K562 (cell line): ENCODE data around the gene MRPL16. TPM values are rescaled to one million over a fixed set of nuclear protein-coding genes. Genes with fewer than 3 reads are reported as not detected.

Experiments used
- FOXA1 ChIP-seq: fragments of 450-650 bp; IDR thresholded peaks from 2 replicates; pipeline ENCODE4 v1.6.1; 2016; ENCODE audit warnings: mild to moderate bottlenecking, borderline replicate concordance
- GATAD2A ChIP-seq: fragments of 450-650 bp; IDR thresholded peaks from 2 replicates; pipeline ENCODE4 v1.6.1; 2017
- HDAC3 ChIP-seq: fragments of 450-650 bp; IDR thresholded peaks from 2 replicates; pipeline ENCODE4 v1.6.1; 2018; ENCODE audit warnings: borderline replicate concordance, mild to moderate bottlenecking, moderate library complexity; ENCODE audit not compliant: partially characterized antibody
- MTA3 ChIP-seq: fragments of 450-650 bp; formaldehyde crosslinking; IDR thresholded peaks from 2 replicates; pipeline ENCODE4 v1.6.1; 2017; ENCODE audit warnings: mild to moderate bottlenecking, borderline replicate concordance
- MYNN ChIP-seq, 2 experiments: sonication (generic); formaldehyde crosslinking in 1 of 2; IDR thresholded peaks; 2 replicates each; pipeline versions ENCODE4 v1.5.0 to v1.6.1; 2016 to 2020; ENCODE audit warnings: antibody characterized with exemption in 1 of 2, missing genetic modification reagents in 1 of 2
- OTX1 ChIP-seq: fragments of 450-650 bp; formaldehyde crosslinking; IDR thresholded peaks from 2 replicates; pipeline ENCODE4 v1.4.0; 2022; ENCODE audit warnings: mild to moderate bottlenecking
- PML ChIP-seq: IDR thresholded peaks from 2 replicates; pipeline ENCODE4 v1.6.1; 2012; ENCODE audit warnings: low read length, inconsistent platforms
- SMARCE1 ChIP-seq: fragments of 450-650 bp; IDR thresholded peaks from 2 replicates; pipeline ENCODE4 v1.7.1; 2016; ENCODE audit warnings: mild to moderate bottlenecking
- TAL1 ChIP-seq: fragments of 450-650 bp; IDR thresholded peaks from 2 replicates; pipeline ENCODE4 v1.6.1; 2016; ENCODE audit warnings: mild to moderate bottlenecking
- ZFPM2 ChIP-seq: fragments of 250-450 bp; sonication (Bioruptor Pico); IDR thresholded peaks from 2 replicates; pipeline ENCODE4 v1.5.1; 2022; ENCODE audit warnings: mild to moderate bottlenecking
- ZNF165 ChIP-seq: fragments of 250-450 bp; sonication (Bioruptor Pico); IDR thresholded peaks from 2 replicates; pipeline ENCODE4 v1.4.0; 2020; ENCODE audit warnings: borderline replicate concordance
- ZNF384 ChIP-seq: IDR thresholded peaks from 2 replicates; pipeline ENCODE4 v1.6.1; 2012; ENCODE audit warnings: low read depth, low read length, improper control_type of control experiment
- ZNF407 ChIP-seq: fragments of 450-650 bp; IDR thresholded peaks from 2 replicates; pipeline ENCODE4 v1.6.1; 2016; ENCODE audit warnings: low read depth
- ZNF644 ChIP-seq: fragments of 200-800 bp; sonication (Bioruptor generic); IDR thresholded peaks from 2 replicates; pipeline ENCODE4 v1.6.1; 2016; ENCODE audit warnings: low read depth, missing genetic modification characterization, missing compliant biosample characterization
- polyA plus RNA-seq, 8 experiments: library from polyadenylated mRNA; depleted of rRNA in 4 of 8; stranded (reverse) in 5 of 8; unstranded in 3 of 8; fragments of >200 nt; fragmentation: Nextera tagmentation in 2 of 8; fragmentation: Illumina TruSeq in 1 of 8; extraction: Ambion mirVana in 2 of 8; extraction: Trizol in 1 of 8; gene quantifications; 2 replicates each; pipeline versions ENCODE4 v1.2.1 to v1.2.3, GENCODE V29; 2011 to 2014; ENCODE audit warnings: inconsistent platforms in 1 of 8, missing spikeins in 1 of 8
- total RNA-seq, 7 experiments: library from RNA; depleted of rRNA in 6 of 7; stranded (reverse); fragments of >200 nt in 6 of 7; fragmentation: Illumina TruSeq in 2 of 7; extraction: Trizol in 2 of 7; gene quantifications; 2 replicates each; pipeline versions ENCODE4 v1.2.1 to v1.2.3, GENCODE V29; 2011 to 2021; ENCODE audit warnings: low replicate concordance in 1 of 7
- TF ChIP-seq, protein P1 (sequence below): fragments of 200-800 bp; sonication (Bioruptor generic); IDR thresholded peaks from 2 replicates; pipeline ENCODE4 v1.6.1; 2017; ENCODE audit warnings: missing genetic modification characterization, missing compliant biosample characterization
- TF ChIP-seq, protein P2 (sequence below): IDR thresholded peaks from 2 replicates; pipeline ENCODE4 v1.6.1; 2012; ENCODE audit warnings: low read depth, low read length, improper control_type of control experiment, borderline replicate concordance

The MRPL16 gene
- total and polyA plus RNA-seq, 9 of the 15 experiments (the other 6 are each of a cell fraction or from before 2014, with no cell fraction given), result 63.3 to 209 (median 157) TPM

DNA sequence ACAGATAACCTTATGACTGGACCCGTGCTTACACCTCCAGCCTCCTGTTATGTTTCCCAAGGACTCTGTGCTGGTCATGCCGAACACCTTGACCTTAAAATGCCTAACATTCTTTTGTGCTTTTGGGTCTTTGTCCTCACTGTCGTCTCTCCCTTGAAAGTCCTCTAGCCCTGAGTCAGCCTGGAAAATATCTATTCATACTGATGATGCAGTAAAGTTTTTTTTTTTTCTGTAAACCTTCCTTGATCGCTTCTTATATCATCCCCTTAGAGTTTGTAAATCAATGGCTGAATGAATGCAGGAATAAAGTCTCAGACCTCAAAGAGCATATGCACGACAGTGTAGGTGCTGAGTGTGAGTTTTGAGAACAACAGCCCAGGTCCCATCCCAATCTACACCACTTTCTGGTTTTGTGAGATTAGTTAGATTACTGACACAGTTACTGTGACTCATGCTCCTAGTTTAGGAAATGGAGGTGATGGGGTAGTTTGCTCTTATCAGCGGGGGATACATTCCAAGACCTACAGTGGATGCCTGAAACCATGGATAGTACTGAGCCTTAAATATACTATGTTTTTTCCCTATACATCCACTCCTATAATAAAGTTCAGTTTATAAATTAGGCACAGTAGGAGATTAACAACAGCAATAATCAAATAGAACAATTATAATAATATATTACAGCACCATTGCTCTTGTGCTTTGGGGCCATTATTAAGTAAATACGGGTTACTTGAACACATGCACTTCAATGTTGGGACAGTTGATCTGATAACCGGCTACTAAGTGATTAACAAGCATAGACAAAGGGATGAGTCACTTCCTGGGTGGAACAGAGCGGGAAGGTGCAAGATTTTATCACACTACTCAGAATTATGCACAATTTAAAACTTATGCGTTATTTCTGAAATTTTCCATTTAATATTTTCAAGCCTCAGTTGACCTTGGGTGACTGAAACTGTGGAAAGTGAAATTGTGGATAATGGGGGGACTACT is 47.2 kb upstream of the MRPL16 start (continued):
- TF ChIP-seq, protein P1, sequence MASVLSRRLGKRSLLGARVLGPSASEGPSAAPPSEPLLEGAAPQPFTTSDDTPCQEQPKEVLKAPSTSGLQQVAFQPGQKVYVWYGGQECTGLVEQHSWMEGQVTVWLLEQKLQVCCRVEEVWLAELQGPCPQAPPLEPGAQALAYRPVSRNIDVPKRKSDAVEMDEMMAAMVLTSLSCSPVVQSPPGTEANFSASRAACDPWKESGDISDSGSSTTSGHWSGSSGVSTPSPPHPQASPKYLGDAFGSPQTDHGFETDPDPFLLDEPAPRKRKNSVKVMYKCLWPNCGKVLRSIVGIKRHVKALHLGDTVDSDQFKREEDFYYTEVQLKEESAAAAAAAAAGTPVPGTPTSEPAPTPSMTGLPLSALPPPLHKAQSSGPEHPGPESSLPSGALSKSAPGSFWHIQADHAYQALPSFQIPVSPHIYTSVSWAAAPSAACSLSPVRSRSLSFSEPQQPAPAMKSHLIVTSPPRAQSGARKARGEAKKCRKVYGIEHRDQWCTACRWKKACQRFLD, result peak; percentile 84
- TF ChIP-seq FOXA1 (no peak), OTX1 (CRISPR knock-in tag) (peak; percentile 73; the same call in 1 of the 2 replicates), ZNF407 (no peak), MYNN (IDR thresholded peaks at IDR 0.05) (peak; percentile 59; the same call in 1 of the 2 replicates), MYNN (CRISPR knock-in tag; IDR thresholded peaks at IDR 0.05) (no peak), GATAD2A (no peak), ZNF165 (no peak), SMARCE1 (peak; percentile 92; the same call in 1 of the 2 replicates), TAL1 (peak; percentile 69), ZNF384 (peak; percentile 3; the same call in 1 of the 2 replicates), MTA3 (peak; percentile 44; the same call in 1 of the 2 replicates), PML (peak; percentile 37; the same call in 1 of the 2 replicates), HDAC3 (peak; percentile 57), ZNF644 (tag) (peak; percentile 73), ZFPM2 (no peak)
- TF ChIP-seq, protein P2, sequence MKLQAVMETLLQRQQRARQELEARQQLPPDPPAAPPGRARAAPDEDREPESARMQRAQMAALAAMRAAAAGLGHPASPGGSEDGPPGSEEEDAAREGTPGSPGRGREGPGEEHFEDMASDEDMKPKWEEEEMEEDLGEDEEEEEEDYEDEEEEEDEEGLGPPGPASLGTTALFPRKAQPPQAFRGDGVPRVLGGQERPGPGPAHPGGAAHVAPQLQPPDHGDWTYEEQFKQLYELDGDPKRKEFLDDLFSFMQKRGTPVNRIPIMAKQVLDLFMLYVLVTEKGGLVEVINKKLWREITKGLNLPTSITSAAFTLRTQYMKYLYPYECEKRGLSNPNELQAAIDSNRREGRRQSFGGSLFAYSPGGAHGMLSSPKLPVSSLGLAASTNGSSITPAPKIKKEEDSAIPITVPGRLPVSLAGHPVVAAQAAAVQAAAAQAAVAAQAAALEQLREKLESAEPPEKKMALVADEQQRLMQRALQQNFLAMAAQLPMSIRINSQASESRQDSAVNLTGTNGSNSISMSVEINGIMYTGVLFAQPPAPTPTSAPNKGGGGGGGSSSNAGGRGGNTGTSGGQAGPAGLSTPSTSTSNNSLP, result peak; percentile 63; the same call in 1 of the 2 replicates
